HG03060 (cell line): Measurements from ENCODE around the gene GCC2.
"Not testable (repeated sequence)": the region's sequence is repeated elsewhere in the genome, so short reads cannot be mapped to it uniquely, and the experiment has no call there.

Source experiments
- ATAC-seq: cut with Tn5 transposase; IDR thresholded peaks from one replicate; pipeline ENCODE4 v1.9.1; 2021; ENCODE audit warnings: low read depth, moderate number of reproducible peaks; ENCODE audit not compliant: unreplicated experiment

GCC2 gene

DNA sequence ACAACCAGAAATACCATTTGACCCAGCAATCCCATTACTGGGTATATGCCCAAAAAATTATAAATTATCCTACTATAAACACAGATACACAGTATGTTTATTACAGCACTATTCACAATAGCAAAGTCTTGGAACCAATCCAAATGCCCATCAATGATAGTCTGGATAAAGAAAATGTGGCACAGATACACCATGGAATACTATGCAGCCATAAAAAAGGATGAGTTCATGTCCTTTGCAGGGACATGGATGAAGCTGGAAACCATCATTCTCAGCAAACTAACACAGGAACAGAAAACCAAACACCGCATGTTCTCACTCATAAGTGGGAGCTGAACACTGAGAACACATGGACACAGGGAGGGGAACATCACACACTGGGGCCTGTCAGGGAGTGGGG, 13.4 kb upstream of the GCC2 start:
- ATAC-seq = not testable (repeated sequence)

DNA sequence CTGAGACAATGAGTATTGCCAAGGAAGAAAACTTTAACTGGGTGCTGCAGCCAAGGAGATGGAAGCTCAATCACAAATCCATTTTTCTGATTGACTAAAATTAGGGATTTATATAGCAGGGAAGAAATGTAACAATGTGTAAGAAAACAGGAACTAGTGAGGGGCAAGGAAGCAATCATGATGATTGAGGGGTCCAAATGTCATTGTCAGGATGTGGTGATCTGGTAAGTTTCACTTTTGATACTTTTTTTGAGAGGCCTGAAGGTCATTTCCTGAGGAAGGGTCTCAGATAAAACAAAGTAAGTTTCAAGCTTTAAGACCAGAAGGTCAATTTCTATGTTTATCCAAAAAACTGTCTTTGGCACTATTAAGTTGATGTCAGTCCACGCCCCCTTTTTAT, 12.0 kb upstream of the GCC2 start:
- no peak for ATAC-seq

DNA sequence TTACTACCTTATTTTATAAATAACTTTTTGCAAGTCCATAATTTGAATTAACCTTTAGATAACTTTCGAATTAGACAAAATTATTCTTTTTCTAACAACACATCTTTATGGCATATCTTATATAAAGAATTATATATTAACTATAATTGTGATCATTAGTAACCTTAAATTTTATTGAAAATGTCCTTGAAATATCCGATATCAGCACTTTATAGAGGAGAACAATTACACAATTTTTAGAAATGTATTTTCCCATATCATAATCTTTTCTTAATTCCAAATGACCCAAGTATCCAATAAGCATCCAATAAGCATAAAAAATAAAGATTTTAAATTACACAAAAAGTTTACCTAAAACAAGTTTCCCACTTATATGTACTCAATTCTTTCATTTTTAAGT, 7.3 kb upstream of the GCC2 start:
- ATAC-seq = no peak

DNA sequence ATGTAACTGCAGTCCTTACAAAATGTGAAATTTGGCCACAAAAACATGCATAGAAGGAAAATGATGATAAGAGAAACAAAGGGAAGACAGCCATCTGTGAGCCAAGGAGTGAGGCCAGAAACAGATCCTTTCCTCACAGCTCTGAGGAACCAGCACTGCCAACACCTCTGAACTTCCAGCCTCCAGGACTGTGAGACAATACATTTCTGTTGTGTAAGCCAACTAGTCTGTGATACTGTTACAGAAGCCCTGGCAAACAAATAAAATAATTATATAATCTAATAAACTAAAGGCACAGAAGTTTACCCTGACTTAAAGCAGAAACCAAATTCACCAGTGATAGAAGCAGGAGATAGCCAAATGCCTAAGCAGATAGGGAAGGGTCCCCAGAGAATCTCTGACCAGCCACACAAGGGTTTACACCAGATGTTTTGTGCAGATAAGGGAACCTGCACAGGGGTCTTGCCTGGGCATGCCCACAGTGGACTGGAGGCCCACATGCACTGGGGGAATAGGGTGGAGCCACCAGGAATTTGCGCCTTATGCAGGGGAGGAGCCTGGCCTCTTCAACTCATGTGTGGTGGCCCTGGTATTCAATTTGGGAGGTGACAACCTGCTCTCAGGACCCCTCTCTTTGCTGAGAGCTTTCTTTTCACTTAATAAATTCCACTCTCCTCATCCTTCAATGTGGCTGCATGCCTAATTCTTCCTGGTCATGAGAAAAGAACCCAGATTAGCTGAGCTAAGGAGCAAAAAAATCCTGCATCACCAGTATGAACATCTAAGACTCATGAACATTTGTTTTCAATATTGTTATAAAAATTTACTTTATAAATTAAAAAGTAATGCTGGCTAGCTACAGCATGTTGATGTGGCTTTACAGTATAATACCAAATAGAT, 3.8 kb upstream of the GCC2 start:
- no peak for ATAC-seq

DNA sequence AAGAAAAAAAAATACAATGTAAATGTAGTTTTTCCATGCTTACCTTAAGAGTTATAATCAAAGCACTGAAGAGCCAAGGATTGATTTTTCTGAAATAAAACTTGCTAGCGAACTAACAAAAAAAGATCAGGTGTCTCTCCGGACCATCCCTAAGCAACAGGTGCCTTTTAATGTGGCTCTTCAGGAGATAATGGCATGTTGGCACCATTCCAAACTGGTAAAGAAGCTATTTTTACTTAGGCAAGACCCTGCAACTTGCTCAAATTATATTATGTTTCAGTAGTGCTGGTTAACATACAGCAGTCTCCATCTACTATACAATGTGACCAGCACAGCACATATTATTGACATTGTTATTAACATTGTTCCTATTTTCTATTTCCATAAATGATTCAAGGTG, 2.3 kb upstream of the GCC2 start:
- ATAC-seq = no peak

DNA sequence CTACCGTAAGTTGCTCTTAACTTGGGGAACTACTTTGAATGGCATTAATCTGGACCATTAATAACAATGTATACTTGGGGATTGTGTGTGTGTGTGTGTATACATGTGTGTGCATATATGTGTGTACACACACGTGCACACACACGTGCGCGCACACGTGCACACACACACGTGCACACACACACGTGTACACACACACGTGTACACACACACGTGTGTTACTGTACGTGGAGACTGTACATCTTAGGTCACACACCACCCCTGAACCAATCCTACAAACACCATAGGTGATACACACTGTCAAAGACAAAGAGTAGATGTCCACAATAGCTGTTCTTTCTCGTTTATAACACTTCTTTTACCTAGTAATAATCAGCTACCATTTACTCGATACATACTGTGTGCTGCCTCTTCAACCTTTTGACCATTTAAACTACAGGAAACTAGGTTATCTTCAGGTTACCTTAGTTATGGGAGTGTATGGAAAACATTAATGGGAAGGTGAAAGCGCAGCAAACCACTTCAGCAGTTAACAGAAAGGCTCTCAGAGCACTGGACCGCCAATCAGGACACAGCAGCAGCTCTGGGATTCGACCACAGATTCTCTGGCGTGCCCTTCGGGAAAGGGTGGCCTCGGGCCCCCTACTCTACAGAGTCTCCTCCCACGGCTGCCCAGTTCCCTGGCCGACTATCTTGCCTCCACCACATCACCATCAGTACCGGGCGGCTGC, 894 bp upstream of the GCC2 start:
- peak; percentile 7 for ATAC-seq

DNA sequence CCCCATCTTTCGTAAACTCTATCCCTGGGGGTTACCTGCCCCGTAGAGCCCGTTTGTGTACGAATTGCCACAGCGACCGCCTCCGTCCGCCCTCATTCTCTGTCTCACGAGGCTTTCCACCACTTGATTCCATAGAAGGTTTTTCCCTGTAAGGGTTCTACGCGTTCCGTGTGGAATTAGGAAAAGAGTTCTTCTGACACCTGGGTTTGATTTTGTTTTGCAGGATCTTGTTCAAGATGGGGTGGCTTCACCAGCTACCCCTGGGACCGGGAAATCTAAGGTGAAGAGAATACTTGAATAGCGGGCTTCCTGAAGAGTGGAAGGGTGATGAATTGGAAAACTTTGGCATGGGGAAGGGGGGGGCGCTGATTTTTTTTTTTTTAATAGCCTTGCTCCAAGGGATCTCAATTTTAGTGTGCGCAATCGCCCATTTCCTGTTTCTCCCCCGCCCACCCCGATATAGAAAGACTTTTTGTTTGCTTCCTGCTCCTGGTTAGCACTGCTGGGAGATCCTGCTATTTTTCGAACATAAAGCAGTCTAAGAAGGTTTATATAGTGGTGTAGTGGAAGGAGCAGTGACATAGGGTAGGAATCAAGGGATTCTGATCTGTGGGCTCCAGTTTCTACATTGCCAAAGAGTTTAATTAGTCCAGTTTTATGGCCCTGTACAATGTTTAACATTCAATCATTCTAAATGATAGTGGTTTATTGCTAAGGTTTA, 564 bp downstream of the GCC2 start:
- peak; percentile 16 for ATAC-seq

DNA sequence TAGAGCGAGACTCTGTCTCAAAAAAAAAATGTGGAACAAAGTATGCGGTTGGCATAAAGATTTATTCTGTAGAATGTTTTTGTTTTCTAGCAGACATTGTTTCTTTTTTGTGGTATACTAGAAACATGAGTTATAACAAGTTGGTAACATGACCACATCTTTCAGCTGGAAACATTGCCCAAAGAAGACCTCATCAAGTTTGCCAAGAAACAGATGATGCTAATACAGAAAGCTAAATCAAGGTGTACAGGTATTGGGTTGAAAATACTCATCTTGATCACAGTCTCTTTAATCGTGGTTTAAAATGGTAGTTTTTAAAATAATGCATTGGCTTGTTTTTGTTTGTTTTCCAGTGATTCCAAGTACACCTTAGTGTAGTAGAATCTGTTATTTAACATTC, 1.9 kb downstream of the GCC2 start:
- no peak for ATAC-seq

DNA sequence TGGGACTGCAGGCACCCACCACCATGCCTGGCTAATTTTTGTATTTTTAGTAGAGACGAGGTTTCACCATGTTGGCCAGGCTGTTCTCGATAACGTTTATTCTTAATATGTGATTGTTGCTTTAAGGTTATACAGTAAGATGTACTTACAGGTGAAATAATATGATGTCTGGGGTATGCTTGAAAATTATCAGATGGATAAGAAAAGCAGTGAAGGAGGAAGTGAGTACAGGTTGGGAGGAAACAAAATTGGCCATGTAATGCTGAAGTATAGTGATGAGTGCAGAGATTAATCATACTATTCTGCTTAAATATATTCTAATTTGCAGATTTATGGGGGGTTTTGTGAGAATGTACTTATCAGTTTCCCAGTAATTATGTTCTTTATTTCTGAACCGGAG, 3.0 kb downstream of the GCC2 start:
- no peak for ATAC-seq

DNA sequence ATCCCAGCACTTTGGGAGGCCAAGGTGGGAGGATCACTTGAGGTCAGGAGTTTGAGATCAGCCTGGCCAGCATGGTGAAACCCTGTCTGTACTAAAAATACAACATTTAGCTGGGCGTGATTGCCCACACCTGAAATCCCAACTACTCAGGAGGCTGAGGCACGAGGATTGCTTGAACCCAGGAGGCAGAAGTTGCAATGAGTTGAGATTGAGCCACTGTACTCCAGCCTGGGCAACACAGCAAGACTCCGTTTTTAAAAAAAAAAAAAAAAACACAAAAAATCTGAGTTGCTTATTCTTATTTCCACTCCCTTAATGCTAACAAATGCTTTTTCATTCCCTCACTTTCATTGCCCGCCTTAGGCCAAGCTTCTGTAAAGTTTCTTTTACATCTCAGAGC, 4.5 kb downstream of the GCC2 start:
- not testable (repeated sequence) for ATAC-seq

DNA sequence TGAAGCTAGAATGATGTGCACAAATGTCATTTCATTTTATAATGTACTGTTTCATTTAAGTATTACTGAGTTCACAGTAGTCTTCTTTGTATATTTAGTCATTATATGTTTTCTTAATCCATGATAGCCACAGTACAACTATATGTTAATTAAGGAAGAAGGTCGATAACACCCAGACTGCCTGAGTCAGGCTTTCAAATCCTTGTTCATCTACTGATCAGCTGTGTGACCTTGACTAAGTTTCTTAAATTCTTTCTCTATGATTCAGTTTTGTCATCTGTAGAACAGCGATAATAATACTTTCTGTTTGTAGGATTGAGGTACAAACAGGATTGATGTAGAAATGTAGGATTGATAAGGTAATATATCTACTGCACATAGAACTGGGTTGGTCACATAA, 5.4 kb downstream of the GCC2 start:
- no peak for ATAC-seq

DNA sequence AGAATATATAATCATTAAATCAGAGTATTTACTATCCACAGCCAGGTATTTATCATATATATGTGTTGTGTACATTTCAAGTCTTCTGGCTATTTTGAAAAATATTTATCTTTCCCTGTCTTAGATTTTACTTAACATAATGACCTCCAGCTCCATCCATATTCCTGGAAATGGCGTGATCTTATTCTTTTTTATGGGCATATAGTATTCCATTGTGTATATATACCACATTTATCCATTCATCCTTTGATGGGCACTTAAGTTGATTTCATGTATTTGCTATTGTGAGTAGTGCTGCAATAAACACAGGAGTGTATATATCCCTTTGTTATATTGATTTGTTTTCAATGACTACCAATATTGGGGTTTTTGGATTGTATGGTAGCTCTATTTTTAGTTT, 6.6 kb downstream of the GCC2 start:
- ATAC-seq = no peak

DNA sequence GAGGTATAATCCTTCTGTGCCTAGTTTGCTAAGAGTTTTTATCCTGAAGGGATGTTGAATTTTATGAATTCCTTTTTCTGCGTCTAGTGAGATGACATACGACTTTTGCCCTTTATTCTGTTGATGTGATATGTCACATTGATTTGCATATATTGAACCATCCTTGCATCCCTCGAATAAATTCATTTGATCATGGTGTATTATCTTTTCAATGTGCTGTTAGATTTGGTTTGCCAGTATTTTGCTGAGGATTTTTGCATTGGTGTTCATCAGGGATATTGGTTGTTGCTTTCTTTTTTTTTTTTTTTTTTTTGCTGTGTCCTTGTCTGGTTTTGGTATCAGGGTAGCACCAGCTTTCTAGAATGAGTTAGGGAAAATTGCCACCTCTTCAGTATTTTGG, 9.1 kb downstream of the GCC2 start:
- no peak for ATAC-seq

DNA sequence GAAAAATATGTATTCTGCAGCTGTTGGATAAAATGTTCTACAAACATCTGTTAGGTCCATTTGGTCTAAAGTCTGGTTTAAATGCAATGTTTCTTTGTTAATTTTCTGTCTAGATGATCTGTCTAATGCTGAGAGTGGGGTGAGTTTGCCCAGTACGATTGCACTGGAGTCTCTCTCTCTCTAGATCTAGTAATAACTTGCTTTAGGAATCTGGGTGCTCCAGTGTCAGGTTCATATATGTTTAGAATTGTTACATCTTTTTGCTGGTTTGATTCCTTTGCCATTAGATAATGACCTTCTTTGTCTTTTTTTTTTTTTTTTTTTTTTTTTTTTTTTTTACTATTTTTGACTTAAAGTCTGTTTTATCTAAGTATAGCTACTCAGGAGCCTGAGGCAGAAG, 10.4 kb downstream of the GCC2 start:
- ATAC-seq = no peak

DNA sequence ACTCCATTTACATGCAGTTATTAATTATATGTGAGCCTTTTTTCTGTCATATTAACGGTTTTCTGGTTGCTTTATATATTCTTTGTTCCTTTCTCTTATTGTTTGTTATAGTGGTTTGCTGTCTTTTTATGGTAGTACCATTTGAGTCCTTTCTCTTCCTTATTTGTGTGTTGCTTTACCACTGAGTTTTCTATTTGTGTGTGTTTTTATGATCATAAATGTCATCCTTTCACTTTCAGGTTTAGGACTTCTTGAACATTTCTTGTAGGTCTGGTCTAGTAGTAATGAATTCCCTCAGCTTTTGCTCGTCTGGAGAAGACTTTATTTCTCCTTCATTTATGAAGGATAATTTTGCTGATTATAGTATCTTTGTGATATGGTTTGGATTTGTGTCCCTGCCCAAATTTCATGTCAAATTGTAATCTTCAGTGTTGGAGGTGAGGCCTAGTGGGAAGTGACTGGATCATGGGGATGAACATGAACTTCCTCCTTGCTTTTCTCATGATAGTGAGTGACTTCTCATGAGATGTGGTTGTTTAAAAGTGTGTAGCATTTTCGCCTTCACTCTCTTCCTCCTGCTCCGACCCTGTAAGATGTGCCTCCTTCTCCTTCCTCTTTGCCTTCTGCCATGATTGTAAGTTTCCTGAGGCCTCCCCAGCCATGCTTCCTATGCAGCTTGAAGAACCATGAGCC, 11.5 kb downstream of the GCC2 start:
- peak; percentile 79 for ATAC-seq

DNA sequence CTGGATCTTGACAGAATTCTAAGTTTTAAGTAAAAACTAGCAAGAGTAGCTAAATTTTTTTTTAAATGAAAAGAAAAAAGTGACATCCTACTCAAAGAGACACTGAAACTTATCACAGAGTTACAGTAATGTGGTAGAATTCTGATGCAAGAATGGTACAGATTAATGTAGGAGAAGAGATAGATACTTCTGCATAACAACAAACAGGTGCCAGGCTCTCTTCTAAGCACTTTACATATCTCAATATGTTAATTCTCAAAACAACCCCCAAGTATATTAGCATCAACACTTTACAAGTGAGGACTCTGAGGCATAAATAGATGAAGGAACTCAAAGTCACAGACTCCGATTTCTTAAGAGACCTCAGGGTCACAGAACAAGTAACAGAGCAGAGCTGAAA, 28.1 kb downstream of the GCC2 start:
- no peak for ATAC-seq

DNA sequence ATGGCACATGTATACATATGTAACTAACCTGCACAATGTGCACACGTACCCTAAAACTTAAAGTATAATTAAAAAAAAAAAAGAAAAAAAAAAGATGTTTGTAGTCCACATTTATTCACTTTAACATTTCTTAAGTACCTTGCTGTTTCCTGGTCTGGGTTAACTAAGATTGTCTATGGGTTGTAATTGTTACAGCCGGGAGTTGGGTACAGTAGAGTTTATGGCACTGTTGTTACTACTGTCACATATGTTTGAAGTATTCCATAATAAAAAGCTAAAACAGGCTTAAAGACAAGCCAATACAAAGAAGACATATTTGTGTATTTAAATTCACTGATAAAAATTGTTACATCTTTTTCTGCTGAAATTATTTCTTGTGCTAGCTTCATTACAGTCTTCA, 36.2 kb downstream of the GCC2 start:
- ATAC-seq = no peak

DNA sequence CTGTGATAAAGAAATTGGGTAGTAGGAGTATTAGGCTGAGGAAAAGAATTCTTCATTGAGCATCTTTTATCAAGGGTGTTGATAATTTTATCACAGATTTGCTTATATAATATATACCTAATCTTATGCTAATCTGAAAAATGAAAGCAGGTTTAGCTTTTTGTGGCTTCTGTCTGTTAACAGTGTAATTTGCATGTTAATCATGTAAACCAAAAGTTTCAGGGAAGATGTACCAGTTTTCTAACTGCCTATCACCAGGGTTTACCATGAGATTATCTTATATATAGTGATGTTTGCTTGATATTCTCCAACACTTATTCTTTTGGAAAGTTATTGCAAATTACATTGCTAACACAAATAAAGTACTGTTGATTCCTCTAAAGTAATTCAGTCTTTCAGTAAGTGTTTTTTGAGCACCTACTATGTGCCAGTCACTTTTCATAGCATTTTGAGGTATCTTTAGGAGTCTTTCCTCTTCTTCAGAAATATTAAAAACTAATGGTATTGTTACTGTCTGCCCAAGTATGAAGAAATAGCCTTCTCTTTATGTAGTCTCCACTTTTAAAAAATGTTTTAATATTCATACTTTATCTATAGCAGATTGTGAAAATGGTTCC, 41.6 kb downstream of the GCC2 start:
- ATAC-seq = no peak

DNA sequence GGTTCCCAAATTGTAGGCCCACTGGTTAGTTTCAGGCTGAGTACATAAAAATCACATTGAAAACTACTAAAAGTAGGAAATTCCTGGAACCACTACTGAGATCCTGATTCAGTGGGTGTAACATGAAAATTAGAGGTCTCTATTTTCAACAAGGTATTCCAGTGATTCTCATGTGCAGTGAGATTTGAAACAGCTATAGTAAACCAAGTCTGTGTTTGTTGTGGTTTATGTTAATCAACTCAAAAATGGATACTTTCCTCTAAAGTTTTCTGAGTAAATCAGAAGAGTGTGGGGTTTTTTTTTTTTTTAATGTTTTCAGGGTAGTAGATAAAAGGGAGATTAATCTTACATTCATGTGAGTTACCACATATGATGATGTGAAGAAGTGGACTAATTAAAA, 42.8 kb downstream of the GCC2 start:
- no peak for ATAC-seq

DNA sequence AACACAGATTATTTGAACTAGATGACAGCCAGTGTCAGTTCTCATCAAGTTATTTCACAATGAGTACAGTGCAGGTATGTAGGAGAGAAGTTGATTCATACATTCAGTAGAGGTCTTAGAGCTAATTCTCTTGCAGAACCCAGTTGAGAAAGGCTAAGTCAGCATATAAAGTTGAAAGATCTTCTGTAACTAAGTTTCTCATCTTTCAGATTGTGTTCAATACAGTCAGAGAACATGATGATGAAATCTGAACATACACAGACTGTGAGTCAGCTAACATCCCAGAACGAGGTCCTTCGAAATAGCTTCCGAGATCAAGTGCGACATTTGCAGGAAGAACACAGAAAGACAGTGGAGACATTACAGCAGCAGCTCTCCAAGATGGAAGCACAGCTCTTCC, 43.4 kb downstream of the GCC2 start:
- ATAC-seq = no peak
